Measurements from ENCODE around the gene ATP1A1. TPM values are rescaled to one million over a fixed set of nuclear protein-coding genes. Genes with fewer than 3 reads are reported as not detected.

The ATP1A1 gene
- total and polyA plus RNA-seq, 8 donors = 191 to 731 (median 235) TPM

DNA sequence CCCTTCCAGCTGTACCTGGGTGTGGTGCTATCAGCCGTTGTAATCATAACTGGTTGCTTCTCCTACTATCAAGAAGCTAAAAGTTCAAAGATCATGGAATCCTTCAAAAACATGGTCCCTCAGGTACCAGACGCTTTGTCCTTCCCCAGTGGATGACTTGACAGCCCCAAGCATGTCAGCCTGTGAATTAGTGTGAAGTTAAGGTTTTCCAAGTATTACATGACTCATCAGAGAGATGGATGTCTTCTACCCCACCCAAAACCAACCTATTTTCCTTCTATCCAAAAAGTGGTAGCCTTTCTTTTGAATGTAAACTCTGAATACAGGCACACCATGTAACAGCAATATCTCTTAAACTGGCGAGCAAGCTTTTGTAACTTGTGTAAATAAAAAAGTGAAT is 15.1 kb downstream of the ATP1A1 start:
- Histone ChIP-seq H3K27ac (no peak overlapping the region), H3K4me1 (peaks cover 0 to 23% of the 10 kb centered on the region in 2 donors), H3K4me3 (no peak overlapping the region), H3K36me3 (peaks cover 7 to 93% of the 10 kb centered on the region in 2 donors), H3K27me3 (no peaks in the 10 kb centered on the region), H3K9me3 (no peaks in the 10 kb centered on the region)
- TF ChIP-seq CTCF (IDR thresholded peaks at IDR 0.05) = no peak
- ATAC-seq (no peak), DNase-seq (no peak)
- intact Hi-C loops (cut with DNase I) = no loop called here

GRCh38 chr1:116389013-116389412 is 16.0 kb downstream of the ATP1A1 start:
- no peak overlapping the region for H3K27ac ChIP-seq
- intact Hi-C loops (cut with DNase I) = no loop called here
- H3K4me3 ChIP-seq = no peak overlapping the region
- TF ChIP-seq CTCF (IDR thresholded peaks at IDR 0.05) = no peak
- DNase-seq (no peak), ATAC-seq (peak; percentile 40)
- H3K27me3 ChIP-seq = no peaks in the 10 kb centered on the region
- peaks cover 0 to 14% of the 10 kb centered on the region in 2 donors for H3K4me1 ChIP-seq
- peaks cover 7 to 100% of the 10 kb centered on the region in 2 donors for H3K36me3 ChIP-seq
- H3K9me3 ChIP-seq = no peaks in the 10 kb centered on the region

DNA sequence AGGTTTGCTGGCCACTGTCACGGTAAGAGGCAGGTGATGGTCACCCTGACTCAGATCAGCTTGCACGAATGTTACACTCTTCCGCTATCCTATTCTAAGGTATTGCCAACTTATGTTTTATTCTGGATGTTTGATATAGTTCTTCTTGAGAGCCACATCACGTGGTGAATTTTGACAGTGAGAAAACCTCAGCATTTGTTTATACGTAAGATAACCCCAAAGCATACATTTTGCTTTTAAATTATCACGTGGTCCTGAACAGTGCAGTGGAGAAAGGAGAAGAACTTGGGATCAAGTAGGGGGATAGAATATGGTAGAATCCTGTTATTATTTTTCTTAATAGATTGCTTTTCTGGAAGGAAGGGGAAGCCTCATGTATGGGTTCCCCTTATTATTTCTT is 16.6 kb downstream of the ATP1A1 start:
- Histone ChIP-seq H3K36me3 (peaks cover 7 to 100% of the 10 kb centered on the region in 2 donors), H3K27ac (no peak overlapping the region)

GRCh38 chr1:116390195-116390594 is 17.2 kb downstream of the ATP1A1 start:
- no peaks in the 10 kb centered on the region for H3K9me3 ChIP-seq
- peaks cover 7 to 100% of the 10 kb centered on the region in 2 donors for H3K36me3 ChIP-seq
- ATAC-seq = no peak
- H3K4me3 ChIP-seq = no peak overlapping the region
- H3K27me3 ChIP-seq = no peaks in the 10 kb centered on the region
- peaks cover 0 to 9% of the 10 kb centered on the region in 2 donors for H3K4me1 ChIP-seq
- no peak overlapping the region for H3K27ac ChIP-seq
- DNase-seq = no peak
- intact Hi-C loops (cut with DNase I) = no loop called here
- no peak for TF ChIP-seq CTCF (IDR thresholded peaks at IDR 0.05)

More for the DNA sequence above, 16.6 kb downstream of the ATP1A1 start:
- H3K4me1 ChIP-seq = peaks cover 0 to 9% of the 10 kb centered on the region in 2 donors
- DNase-seq (no peak), ATAC-seq (no peak)
- H3K27me3 ChIP-seq = no peaks in the 10 kb centered on the region
- H3K4me3 ChIP-seq = no peak overlapping the region
- no peak for TF ChIP-seq CTCF (IDR thresholded peaks at IDR 0.05)
- intact Hi-C loops (cut with DNase I) = no loop called here
- H3K9me3 ChIP-seq = no peaks in the 10 kb centered on the region

DNA sequence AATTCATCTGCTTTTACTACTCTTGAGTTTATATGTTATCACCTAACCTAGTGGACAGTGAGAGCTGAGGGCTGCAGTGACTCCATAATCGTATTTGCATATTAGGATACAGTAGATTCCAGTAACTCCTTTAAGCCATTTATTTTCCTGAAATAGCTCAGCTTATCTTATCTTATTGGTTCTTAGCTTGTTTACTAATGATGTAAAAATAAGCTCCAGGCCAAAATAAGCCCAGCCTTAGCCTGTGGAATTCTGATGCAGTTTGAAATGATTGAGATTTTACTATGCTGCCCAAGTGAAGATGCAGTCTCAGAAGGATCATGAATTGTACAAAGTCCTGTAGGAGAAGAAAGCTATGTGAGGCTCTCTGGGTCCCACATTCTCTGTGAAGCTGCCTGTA is 18.1 kb downstream of the ATP1A1 start:
- H3K4me3 ChIP-seq = no peak overlapping the region
- peaks cover 7 to 100% of the 10 kb centered on the region in 2 donors for H3K36me3 ChIP-seq
- TF ChIP-seq CTCF (IDR thresholded peaks at IDR 0.05) = no peak
- peaks cover 0 to 9% of the 10 kb centered on the region in 2 donors for H3K4me1 ChIP-seq
- intact Hi-C loops (cut with DNase I) = no loop called here
- no peaks in the 10 kb centered on the region for H3K27me3 ChIP-seq
- ATAC-seq (no peak), DNase-seq (no peak)
- H3K27ac ChIP-seq = no peak overlapping the region
- no peaks in the 10 kb centered on the region for H3K9me3 ChIP-seq
